Neural progenitor cell (in vitro differentiated cells): ENCODE results near the gene USP19. TPM values are rescaled to one million over a fixed set of nuclear protein-coding genes. Genes with fewer than 3 reads are reported as not detected.

ENCODE experiments used
- DNase-seq: peaks from one replicate; pipeline ENCODE4 v3.0.0-alpha.2; 2016; ENCODE audit warnings: low spot score
- H2AFZ ChIP-seq: fragments of 200-600 bp; sonication (generic); replicated peaks from 2 replicates; pipeline ENCODE4 v1.6.1; 2016; ENCODE audit warnings: antibody characterized with exemption
- H3F3A ChIP-seq: fragments of 200-600 bp; sonication (generic); 2 replicates; pipeline ENCODE4 v1.6.1; 2016; ENCODE audit warnings: antibody characterized with exemption, low read depth
- H3K27ac ChIP-seq: fragments of 200-600 bp; sonication (generic); 2 replicates; pipeline ENCODE4 v1.5.1; 2016; ENCODE audit warnings: mild to moderate bottlenecking
- H3K27me3 ChIP-seq: fragments of 200-600 bp; sonication (generic); 2 replicates; pipeline ENCODE4 v1.6.1; 2016; ENCODE audit warnings: mild to moderate bottlenecking, moderate library complexity
- H3K36me3 ChIP-seq: fragments of 200-600 bp; sonication (generic); 2 replicates; pipeline ENCODE4 v1.5.1; 2016
- H3K4me1 ChIP-seq: fragments of 200-600 bp; sonication (generic); 2 replicates; pipeline ENCODE4 v1.6.1; 2016; ENCODE audit warnings: mixed run types
- H3K4me2 ChIP-seq: fragments of 200-600 bp; sonication (generic); 2 replicates; pipeline ENCODE4 v1.6.1; 2016
- H3K4me3 ChIP-seq: fragments of 200-600 bp; sonication (generic); 2 replicates; pipeline ENCODE4 v1.5.1; 2016
- H3K79me2 ChIP-seq: fragments of 200-600 bp; sonication (generic); 2 replicates; pipeline ENCODE4 v1.6.1; 2016; ENCODE audit warnings: low read depth
- H3K9ac ChIP-seq: fragments of 200-600 bp; sonication (generic); 2 replicates; pipeline ENCODE4 v1.6.1; 2016
- H3K9me3 ChIP-seq: fragments of 200-600 bp; sonication (generic); 2 replicates; pipeline ENCODE4 v1.5.1; 2016; ENCODE audit warnings: low read depth
- H4K20me1 ChIP-seq: fragments of 200-600 bp; sonication (generic); 2 replicates; pipeline ENCODE4 v1.6.1; 2016; ENCODE audit warnings: low read depth
- H3K27ac Mint-ChIP-seq: 3 replicates; pipeline ENCODE4 v1.8.0; 2021; ENCODE audit warnings: mixed read lengths
- H3K27me3 Mint-ChIP-seq: 2 replicates; pipeline ENCODE4 v1.8.0; 2022; ENCODE audit warnings: low read depth, mild to moderate bottlenecking, inconsistent platforms, moderate library complexity, mixed read lengths; ENCODE audit not compliant: insufficient read depth
- H3K36me3 Mint-ChIP-seq: 3 replicates; pipeline ENCODE4 v1.8.0; 2021; ENCODE audit warnings: mixed read lengths
- H3K4me1 Mint-ChIP-seq: 3 replicates; pipeline ENCODE4 v1.8.0; 2021; ENCODE audit warnings: mixed read lengths
- H3K4me3 Mint-ChIP-seq: 3 replicates; pipeline ENCODE4 v1.8.0; 2021; ENCODE audit warnings: mild to moderate bottlenecking, moderate library complexity, mixed read lengths
- H3K9me3 Mint-ChIP-seq: 3 replicates; pipeline ENCODE4 v1.8.0; 2020; ENCODE audit warnings: mixed read lengths
- EZH2 ChIP-seq: fragments of 200-600 bp; sonication (generic); IDR thresholded peaks from 2 replicates; pipeline ENCODE4 v1.6.1; 2017; ENCODE audit warnings: antibody characterized with exemption, mild to moderate bottlenecking, moderate library complexity
- EZH2phosphoT487 ChIP-seq: fragments of 200-600 bp; sonication (generic); IDR thresholded peaks from 2 replicates; pipeline ENCODE4 v1.6.1; 2017; ENCODE audit warnings: antibody characterized with exemption
- total RNA-seq: library from RNA; depleted of rRNA; stranded (reverse); fragments of >200 nt; gene quantifications from 2 replicates; pipeline ENCODE4 v1.2.3, GENCODE V29; 2015; ENCODE audit warnings: low replicate concordance
- TF ChIP-seq, protein P1 (sequence below): fragments of 200-600 bp; sonication (generic); IDR thresholded peaks from 2 replicates; pipeline ENCODE4 v1.5.1; 2017; ENCODE audit warnings: antibody characterized with exemption, mild to moderate bottlenecking

The USP19 gene
- total RNA-seq, 1 donor from 2014 or later, result 36.0 TPM

DNA sequence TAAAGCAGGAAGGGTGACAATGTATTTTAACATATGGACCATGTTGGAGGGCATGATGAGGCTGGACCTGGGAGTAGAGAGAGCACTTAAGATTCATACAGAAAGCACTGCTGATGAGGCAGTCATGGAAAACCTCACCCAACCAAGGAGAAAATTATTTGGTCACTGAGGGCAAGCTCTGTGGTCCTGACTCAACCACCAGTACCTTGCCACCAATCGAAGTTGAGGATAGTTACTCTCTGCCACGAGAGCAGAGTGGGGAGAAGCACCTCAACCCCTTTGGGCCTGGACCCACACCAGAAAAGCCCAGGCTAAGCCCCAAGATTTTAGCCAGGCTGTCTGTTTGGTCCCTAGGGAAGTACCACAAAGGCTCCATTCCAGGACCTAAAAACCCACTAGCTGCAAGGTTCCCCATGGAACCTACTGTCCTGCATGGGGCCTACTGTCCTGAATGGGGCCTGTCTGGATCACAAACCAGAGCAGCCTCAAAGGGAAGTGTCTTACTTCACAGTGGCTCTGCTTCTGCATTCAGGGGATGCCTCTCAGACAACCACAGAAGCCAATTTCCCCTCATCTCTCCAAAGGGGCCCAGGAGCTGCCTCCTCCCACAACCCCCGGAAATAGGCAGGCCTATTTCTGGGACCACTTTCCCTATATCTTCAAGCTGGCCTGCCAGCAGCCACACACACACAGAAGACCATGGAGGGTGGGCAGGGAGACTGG, 41.3 kb upstream of the USP19 start:
- H4K20me1 ChIP-seq, result peaks cover 54% of the 10 kb centered on the region
- TF ChIP-seq EZH2 (no peak), EZH2phosphoT487 (no peak)
- TF ChIP-seq, protein P1, sequence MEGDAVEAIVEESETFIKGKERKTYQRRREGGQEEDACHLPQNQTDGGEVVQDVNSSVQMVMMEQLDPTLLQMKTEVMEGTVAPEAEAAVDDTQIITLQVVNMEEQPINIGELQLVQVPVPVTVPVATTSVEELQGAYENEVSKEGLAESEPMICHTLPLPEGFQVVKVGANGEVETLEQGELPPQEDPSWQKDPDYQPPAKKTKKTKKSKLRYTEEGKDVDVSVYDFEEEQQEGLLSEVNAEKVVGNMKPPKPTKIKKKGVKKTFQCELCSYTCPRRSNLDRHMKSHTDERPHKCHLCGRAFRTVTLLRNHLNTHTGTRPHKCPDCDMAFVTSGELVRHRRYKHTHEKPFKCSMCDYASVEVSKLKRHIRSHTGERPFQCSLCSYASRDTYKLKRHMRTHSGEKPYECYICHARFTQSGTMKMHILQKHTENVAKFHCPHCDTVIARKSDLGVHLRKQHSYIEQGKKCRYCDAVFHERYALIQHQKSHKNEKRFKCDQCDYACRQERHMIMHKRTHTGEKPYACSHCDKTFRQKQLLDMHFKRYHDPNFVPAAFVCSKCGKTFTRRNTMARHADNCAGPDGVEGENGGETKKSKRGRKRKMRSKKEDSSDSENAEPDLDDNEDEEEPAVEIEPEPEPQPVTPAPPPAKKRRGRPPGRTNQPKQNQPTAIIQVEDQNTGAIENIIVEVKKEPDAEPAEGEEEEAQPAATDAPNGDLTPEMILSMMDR, result no peak
- peaks cover 21% of the 10 kb centered on the region for H3K4me1 Mint-ChIP-seq
- peaks cover under 1% of the 10 kb centered on the region for H3K27me3 ChIP-seq
- DNase-seq, result no peak
- peaks cover 11% of the 10 kb centered on the region for H3K27me3 Mint-ChIP-seq
- H3K9ac ChIP-seq, result no peak overlapping the region
- peaks cover 18% of the 10 kb centered on the region for H3K79me2 ChIP-seq
- no peak overlapping the region for H3K27ac Mint-ChIP-seq
- no peaks in the 10 kb centered on the region for H3K9me3 ChIP-seq
- no peak overlapping the region for H3K4me3 ChIP-seq
- no peak overlapping the region for H3K4me3 Mint-ChIP-seq
- no peak overlapping the region for H3K27ac ChIP-seq
- H3K36me3 ChIP-seq, result no peaks in the 10 kb centered on the region
- H3K36me3 Mint-ChIP-seq, result peaks cover 7% of the 10 kb centered on the region
- no peaks in the 10 kb centered on the region for H3K9me3 Mint-ChIP-seq
- H3K4me2 ChIP-seq, result no peak overlapping the region
- peaks cover 7% of the 10 kb centered on the region for H3K4me1 ChIP-seq
- peaks cover 10% of the 10 kb centered on the region for H3F3A ChIP-seq
- H2AFZ ChIP-seq, result no peak overlapping the region

DNA sequence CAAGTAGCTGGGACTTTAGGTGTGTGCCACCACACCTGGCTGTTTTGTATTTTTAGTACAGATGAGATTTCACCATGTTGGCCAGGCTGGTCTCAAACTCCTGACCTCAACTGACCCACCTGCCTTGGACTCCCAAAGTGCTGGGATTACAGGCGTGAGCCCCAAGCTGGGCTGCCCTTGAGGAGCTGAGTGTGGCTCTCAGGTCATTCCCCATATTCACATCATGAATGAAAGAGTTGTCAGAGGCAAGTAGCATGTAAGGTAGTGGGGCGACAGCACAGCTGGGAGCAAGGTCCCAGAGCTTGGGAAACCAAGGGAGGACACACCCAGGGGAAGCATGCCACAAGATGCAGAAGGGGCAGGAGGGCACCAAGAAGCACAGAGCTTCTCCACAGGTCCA, 40.6 kb upstream of the USP19 start:
- Histone ChIP-seq H3K36me3 (no peaks in the 10 kb centered on the region), H3K27ac (no peak overlapping the region), H4K20me1 (peaks cover 54% of the 10 kb centered on the region), H3K4me1 (peaks cover 7% of the 10 kb centered on the region), H3K9me3 (no peaks in the 10 kb centered on the region), H3K4me2 (no peak overlapping the region), H3K79me2 (peaks cover 18% of the 10 kb centered on the region), H3K9ac (no peak overlapping the region), H3K4me3 (no peak overlapping the region), H3F3A (peaks cover 10% of the 10 kb centered on the region), H3K27me3 (no peaks in the 10 kb centered on the region), H2AFZ (no peak overlapping the region)
- H3K36me3 Mint-ChIP-seq, result peaks cover 7% of the 10 kb centered on the region
- peaks cover 16% of the 10 kb centered on the region for H3K4me1 Mint-ChIP-seq
- DNase-seq, result no peak
- H3K27ac Mint-ChIP-seq, result no peak overlapping the region
- no peak overlapping the region for H3K4me3 Mint-ChIP-seq
- no peaks in the 10 kb centered on the region for H3K9me3 Mint-ChIP-seq
- TF ChIP-seq EZH2 (no peak), EZH2phosphoT487 (no peak)
- TF ChIP-seq, protein P1, result no peak
- H3K27me3 Mint-ChIP-seq, result peaks cover 7% of the 10 kb centered on the region

DNA sequence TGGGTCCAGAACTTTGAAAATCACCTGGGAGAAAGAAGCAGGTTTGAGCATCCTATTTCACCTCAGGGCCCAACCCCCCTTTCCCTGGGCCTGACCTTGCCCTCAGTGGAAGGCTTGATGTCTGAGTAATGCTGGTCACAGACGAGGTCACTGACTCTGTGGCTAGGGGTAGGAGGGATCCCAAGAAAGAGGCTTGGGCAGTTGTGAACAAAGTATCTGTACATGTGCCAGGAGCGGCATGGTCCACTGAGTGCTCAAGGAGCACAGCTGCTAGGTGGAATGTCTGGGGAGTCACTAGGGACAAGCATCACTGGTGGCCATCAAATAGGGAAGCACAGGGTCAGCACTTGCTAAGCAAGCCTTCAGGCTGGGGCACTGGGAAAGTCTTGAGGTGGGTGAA, 38.2 kb upstream of the USP19 start:
- H3K27ac ChIP-seq, result no peak overlapping the region
- DNase-seq, result no peak
- peak overlapping the region; percentile 33 for H3K4me3 Mint-ChIP-seq
- no peaks in the 10 kb centered on the region for H3K27me3 ChIP-seq
- TF ChIP-seq, protein P1, result no peak
- peaks cover 3% of the 10 kb centered on the region for H3K4me1 Mint-ChIP-seq
- no peaks in the 10 kb centered on the region for H3K79me2 ChIP-seq
- no peak overlapping the region for H3K27ac Mint-ChIP-seq
- peaks cover 4% of the 10 kb centered on the region for H3K36me3 Mint-ChIP-seq
- no peak overlapping the region for H2AFZ ChIP-seq
- peaks cover 5% of the 10 kb centered on the region for H3K27me3 Mint-ChIP-seq
- no peak overlapping the region for H3K9ac ChIP-seq
- no peaks in the 10 kb centered on the region for H3K4me1 ChIP-seq
- H3K9me3 Mint-ChIP-seq, result no peaks in the 10 kb centered on the region
- H3K36me3 ChIP-seq, result no peaks in the 10 kb centered on the region
- no peak overlapping the region for H3K4me2 ChIP-seq
- H3F3A ChIP-seq, result peaks cover 8% of the 10 kb centered on the region
- no peaks in the 10 kb centered on the region for H3K9me3 ChIP-seq
- H4K20me1 ChIP-seq, result peaks cover 36% of the 10 kb centered on the region
- no peak overlapping the region for H3K4me3 ChIP-seq
